Psoas muscle (tissue), 8 donors: Measurements from ENCODE around the gene SUSD6. TPM values are rescaled to one million over a fixed set of nuclear protein-coding genes. Genes with fewer than 3 reads are reported as not detected.

Source experiments
- ATAC-seq, 4 donors: fragments of 200-7000 bp; cut with Tn5 transposase; one replicate each; pipeline ENCODE4 v1.9.1; 2020; ENCODE audit warnings: moderate library complexity in 3 of 4, mild to moderate bottlenecking in 2 of 4
- DNase-seq, 2 donors: peaks; one replicate each; pipeline ENCODE4 v3.0.0-alpha.2; 2020
- H3K27ac ChIP-seq: fragments of 200-600 bp; one replicate; pipeline ENCODE4 v1.8.0; 2022
- H3K27me3 ChIP-seq, 3 donors: fragments of 200-600 bp in 1 of 3; one replicate each; pipeline versions ENCODE4 v1.6.1 to v1.8.0; 2013 to 2022; ENCODE audit warnings: low read length in 2 of 3, mild to moderate bottlenecking in 2 of 3, moderate library complexity in 1 of 3; ENCODE audit not compliant: insufficient read depth in 3 of 3
- H3K36me3 ChIP-seq, 2 donors: fragments of 200-600 bp in 1 of 2; one replicate each; pipeline versions ENCODE4 v1.6.1 to v1.8.0; 2013 to 2022; ENCODE audit warnings: low read depth in 1 of 2, mild to moderate bottlenecking in 1 of 2, moderate library complexity in 1 of 2; ENCODE audit not compliant: insufficient read depth in 1 of 2
- H3K4me1 ChIP-seq: fragments of 200-600 bp; one replicate; pipeline ENCODE4 v1.8.0; 2022
- H3K4me3 ChIP-seq: fragments of 200-600 bp; one replicate; pipeline ENCODE4 v1.8.0; 2022; ENCODE audit warnings: mild to moderate bottlenecking
- H3K9me3 ChIP-seq: fragments of 200-600 bp; one replicate; pipeline ENCODE4 v1.8.0; 2022
- WGBS, 3 donors: extraction: QIAGEN DNeasy Blood & Tissue Kit; methylation state at CpG; one replicate each; pipeline versions ENCODE4 v1.1.6 to v1.1.7; 2013; 5-methylcytosine and 5-hydroxymethylcytosine counted together
- intact Hi-C, 2 donors: fragments of 100-400 bp; cut with DNase I; formaldehyde crosslinking; loops; one replicate each; pipeline versions ENCODE4 v1.11.0 to v1.14.2; 2022
- long read RNA-seq, 2 donors: library from polyadenylated mRNA; unstranded; transcript quantifications; one replicate each; pipeline ENCODE4 v2.0.0, GENCODE V29; 2021
- polyA plus RNA-seq, 3 donors: library from polyadenylated mRNA; stranded (reverse); fragments of 200-250 nt; gene quantifications; one replicate each; pipeline ENCODE4 v1.2.3, GENCODE V29; 2013
- total RNA-seq, 4 donors: library from RNA; stranded (reverse); fragmentation: NEBNext Ultra II Directional in 2 of 4; extraction: Animal tissue kit (Norgen Biotek cat#: 25700) in 2 of 4; gene quantifications; one replicate each; pipeline versions ENCODE4 v1.2.1 to v1.2.4, GENCODE V29; 2021 to 2023
- TF ChIP-seq, protein P1 (sequence below): fragments of 200-600 bp; IDR thresholded peaks from one replicate; pipeline ENCODE4 v1.8.0; 2022; ENCODE audit warnings: antibody characterized with exemption
- donor health status: healthy with polysubstance abuse.
- donor health status: DM: no; HTN: no; CAD: no; lungs with moderate emphysema.
- donor health status: Bipolar disorder and iron deficiency.
- donor health status: healthy.
- donor health status: DM: yes; HTN: yes; CAD: no.
- donor health status: DM: no; HTN: no; CAD: no.
- donor health status: DM: no; HTN: no; CAD: no.
- donor health status: DM: yes; HTN: yes; CAD: no.

SUSD6 gene, protein sequence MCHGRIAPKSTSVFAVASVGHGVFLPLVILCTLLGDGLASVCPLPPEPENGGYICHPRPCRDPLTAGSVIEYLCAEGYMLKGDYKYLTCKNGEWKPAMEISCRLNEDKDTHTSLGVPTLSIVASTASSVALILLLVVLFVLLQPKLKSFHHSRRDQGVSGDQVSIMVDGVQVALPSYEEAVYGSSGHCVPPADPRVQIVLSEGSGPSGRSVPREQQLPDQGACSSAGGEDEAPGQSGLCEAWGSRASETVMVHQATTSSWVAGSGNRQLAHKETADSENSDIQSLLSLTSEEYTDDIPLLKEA
- total RNA-seq: 10 to 100 TPM; 14.9 to 23.4 (median 22.4) TPM
- polyA plus RNA-seq: 10 to 100 TPM in 2 of 3 donors, 1 to 10 TPM in 1; 6.9 to 13.3 (median 11.7) TPM
- long read RNA-seq, donor 1, full-length matches to known transcripts: 2 of 7 reads
- long read RNA-seq, donor 1, partial matches to known transcripts: 5 of 7 reads
- long read RNA-seq, donor 1, other reads (novel, unspliced or antisense): 0 of 7 reads
- long read RNA-seq, donor 2, full-length matches to known transcripts: 3 of 20 reads
- long read RNA-seq, donor 2, partial matches to known transcripts: 16 of 20 reads
- long read RNA-seq, donor 2, other reads (novel, unspliced or antisense): 1 of 20 reads

DNA sequence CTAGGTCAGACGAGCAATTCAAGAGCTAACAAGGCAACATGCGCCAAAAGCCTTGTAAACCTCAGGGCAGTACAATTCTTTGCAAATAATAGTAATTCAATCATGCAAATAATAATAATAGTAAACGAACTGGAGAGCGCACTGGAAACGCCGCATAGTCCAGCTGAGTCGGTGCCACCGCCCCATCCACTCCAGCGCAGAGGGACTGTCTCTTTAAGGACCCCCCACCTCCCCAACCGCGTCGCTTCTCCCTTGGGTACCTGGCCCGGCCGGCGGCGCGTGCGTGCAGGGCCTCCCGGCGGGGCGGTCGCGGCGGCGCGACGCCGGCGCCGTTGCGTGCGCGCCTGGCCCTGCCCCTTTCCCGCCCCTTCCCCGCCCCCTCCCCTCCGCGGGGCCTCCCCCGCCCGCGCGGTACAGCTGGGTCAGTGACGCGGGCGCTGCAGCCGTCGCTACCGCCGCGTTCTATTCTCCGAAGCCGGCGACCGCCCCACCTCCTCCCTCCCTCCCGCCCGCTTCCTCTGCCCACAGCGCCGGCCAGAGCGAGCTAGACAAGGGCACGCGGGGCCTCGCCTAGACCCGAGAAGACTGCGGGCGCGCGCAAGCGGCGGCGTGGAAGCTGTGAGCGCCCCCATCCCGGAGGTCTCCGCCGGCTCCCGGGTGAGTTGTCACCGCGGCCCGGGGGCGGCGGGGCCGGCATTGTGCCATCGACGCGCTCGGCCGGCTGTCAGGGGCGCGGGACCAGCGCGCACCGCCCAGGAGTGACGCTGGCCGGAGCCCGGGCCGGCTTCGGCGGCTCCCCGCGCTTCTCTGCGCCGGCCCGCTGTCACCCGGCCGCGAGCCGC, at the start of gene SUSD6:
Gene SUSD6 (plus strand): TSS at position 425 of the 842 bp plus-strand sequence. CDS start 46,997 bp downstream, outside the sequence.
- H3K27me3 ChIP-seq: no peaks in the 10 kb centered on the region
- TF ChIP-seq, protein P1, sequence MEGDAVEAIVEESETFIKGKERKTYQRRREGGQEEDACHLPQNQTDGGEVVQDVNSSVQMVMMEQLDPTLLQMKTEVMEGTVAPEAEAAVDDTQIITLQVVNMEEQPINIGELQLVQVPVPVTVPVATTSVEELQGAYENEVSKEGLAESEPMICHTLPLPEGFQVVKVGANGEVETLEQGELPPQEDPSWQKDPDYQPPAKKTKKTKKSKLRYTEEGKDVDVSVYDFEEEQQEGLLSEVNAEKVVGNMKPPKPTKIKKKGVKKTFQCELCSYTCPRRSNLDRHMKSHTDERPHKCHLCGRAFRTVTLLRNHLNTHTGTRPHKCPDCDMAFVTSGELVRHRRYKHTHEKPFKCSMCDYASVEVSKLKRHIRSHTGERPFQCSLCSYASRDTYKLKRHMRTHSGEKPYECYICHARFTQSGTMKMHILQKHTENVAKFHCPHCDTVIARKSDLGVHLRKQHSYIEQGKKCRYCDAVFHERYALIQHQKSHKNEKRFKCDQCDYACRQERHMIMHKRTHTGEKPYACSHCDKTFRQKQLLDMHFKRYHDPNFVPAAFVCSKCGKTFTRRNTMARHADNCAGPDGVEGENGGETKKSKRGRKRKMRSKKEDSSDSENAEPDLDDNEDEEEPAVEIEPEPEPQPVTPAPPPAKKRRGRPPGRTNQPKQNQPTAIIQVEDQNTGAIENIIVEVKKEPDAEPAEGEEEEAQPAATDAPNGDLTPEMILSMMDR: no peak
- peaks cover 0 to 2% of the 10 kb centered on the region in 2 donors for H3K36me3 ChIP-seq
- DNase-seq: peak; percentile 92 to 95
- peak within 1 kb of the TSS; percentile 83 for H3K4me3 ChIP-seq
- intact Hi-C loops: loop anchor here in 1 of 2 donors (5.0 kb wide), 2 partner anchors 36 to 101 kb away; no protein-coding TSS in a partner anchor
- WGBS, 3 donors: 0 to 1% (median 0%) methylated on average over 41 to 105 of the region's 105 CpGs
- H3K4me1 ChIP-seq: peaks cover 45% of the 10 kb centered on the region
- peak; percentile 87 to 92 (median 91) for ATAC-seq
- peak within 1 kb of the TSS; percentile 97 for H3K27ac ChIP-seq
- H3K9me3 ChIP-seq: no peaks in the 10 kb centered on the region

DNA sequence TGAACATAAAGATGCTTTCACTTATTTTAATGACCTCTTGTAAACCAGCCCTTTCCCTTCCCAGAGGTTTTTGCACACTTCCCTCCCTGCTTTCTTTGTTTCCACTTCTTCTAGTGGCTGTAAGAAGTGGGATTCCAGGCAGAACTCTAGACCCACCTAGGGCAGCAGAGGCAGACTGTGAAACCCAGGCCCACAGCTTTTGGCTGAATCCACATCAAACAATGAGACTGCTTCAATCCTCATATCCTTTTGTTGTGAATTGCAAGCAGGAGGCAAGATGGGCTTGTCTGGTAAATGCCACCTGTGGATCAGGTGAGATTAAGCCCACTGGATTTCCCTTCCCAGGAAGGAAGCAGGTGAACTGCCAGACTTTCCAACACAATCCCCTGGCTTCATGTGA, 49.5 kb upstream of the SUSD6 start:
- Histone ChIP-seq H3K4me3 (no peak overlapping the region), H3K36me3 (no peaks in the 10 kb centered on the region), H3K27ac (no peak overlapping the region), H3K27me3 (peaks cover 0 to 64% (median 2%) of the 10 kb centered on the region in 3 donors), H3K9me3 (no peaks in the 10 kb centered on the region), H3K4me1 (no peaks in the 10 kb centered on the region)
- ATAC-seq (no peak), DNase-seq (no peak)
- TF ChIP-seq, protein P1: no peak
- intact Hi-C loops: no loop called here

DNA sequence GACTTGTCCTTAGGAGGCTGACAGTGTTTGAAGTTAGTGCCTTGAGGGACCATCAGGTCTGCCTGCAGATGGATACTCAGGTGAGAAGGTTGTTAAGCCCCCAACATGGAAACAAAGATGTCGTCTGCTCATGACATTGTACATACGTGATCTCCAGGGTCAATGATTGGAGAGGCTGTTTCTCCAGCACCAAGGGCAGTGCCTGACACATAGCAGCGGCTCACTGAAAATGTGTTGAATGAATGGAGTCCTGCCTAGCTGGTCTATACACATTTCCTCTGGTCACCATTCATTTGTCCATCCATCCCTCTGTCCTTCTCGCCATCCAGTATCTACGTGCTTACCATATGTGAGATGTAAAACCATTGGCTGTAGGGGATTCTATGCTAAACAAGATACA, 43.8 kb upstream of the SUSD6 start:
- 79 to 83% (median 79%) methylated on average over 5 of the region's 5 CpGs for WGBS, 3 donors
- ATAC-seq (no peak), DNase-seq (no peak)
- Histone ChIP-seq H3K4me3 (no peak overlapping the region), H3K36me3 (no peaks in the 10 kb centered on the region), H3K4me1 (peaks cover 11% of the 10 kb centered on the region), H3K27ac (no peak overlapping the region), H3K27me3 (peaks cover 0 to 91% (median 15%) of the 10 kb centered on the region in 3 donors), H3K9me3 (no peaks in the 10 kb centered on the region)
- intact Hi-C loops: no loop called here
- TF ChIP-seq, protein P1: no peak

DNA sequence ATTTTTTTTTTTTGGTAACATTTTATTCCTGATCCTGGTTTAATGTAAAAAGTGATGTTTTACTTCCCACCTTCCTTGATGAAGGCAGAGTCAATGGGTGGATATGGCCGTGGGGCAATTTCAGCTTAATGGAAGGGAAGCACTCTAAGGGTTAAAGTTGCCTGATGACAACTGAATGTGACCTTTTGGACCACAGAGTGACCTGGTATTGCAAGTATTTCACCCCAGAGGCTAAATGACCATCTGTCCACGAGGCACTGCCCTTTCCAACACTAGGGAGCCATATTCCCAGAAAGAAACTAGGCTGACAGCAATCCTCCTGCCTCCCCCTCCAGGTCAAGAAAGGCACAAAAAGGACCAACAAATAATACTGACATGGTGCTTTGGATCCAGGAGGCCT, 41.5 kb upstream of the SUSD6 start:
- no peaks in the 10 kb centered on the region for H3K9me3 ChIP-seq
- no peak overlapping the region for H3K27ac ChIP-seq
- peaks cover 0 to 91% (median 23%) of the 10 kb centered on the region in 3 donors for H3K27me3 ChIP-seq
- H3K4me1 ChIP-seq: peaks cover 29% of the 10 kb centered on the region
- no peaks in the 10 kb centered on the region for H3K36me3 ChIP-seq
- no peak for ATAC-seq
- no peak overlapping the region for H3K4me3 ChIP-seq
- intact Hi-C loops: loop anchor here (5.0 kb wide), 2 partner anchors 33 to 328 kb away; no protein-coding TSS in a partner anchor
- WGBS, 3 donors: 50 to 57% (median 50%) methylated on average over 2 of the region's 2 CpGs
- no peak for DNase-seq
- TF ChIP-seq, protein P1: no peak
